ENCODE results near the gene ANKRD63. TPM values are rescaled to one million over a fixed set of nuclear protein-coding genes. Genes with fewer than 3 reads are reported as not detected.

The ANKRD63 gene
- total and polyA plus RNA-seq, 2 donors (not counting 1 experiment from before 2014, with no cell fraction given) = not detected

DNA sequence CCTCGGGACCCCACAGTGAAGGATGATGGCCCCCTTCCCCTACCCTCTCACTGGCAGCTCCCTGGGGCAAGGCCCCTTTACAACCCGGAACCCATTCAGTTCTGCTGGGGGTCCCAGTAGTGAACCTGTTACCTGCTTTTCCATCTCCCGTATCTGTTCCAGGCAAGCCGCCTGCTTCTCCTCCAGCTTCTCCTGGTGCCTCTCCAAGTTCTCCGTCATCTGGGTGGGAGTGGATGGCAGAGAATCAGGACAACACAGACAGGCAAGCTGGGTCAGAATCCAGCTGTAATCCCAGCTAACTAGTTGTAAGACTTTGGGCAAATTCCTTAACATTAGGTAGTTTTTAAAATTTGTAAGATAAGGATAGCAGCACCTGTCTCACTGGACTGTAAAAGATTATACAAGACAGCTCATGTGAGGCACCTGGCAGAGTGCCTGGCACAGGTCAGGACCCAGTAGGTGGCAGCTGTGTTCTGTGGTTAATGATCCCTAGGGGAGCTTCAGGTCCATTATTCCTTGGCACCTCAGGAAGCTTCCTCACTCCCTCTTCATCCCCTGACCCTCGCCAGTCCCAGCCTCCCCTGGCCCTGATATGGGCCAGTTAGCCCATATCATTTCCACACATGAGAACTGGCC is 6.4 kb upstream of the ANKRD63 start:
- H2AFZ ChIP-seq (ENCODE audit: low read length) = no peak overlapping the region
- DNase-seq (ENCODE audit: low read depth in 2 of 2) = no peak
- H3K36me3 ChIP-seq (ENCODE audit: control insufficient read depth, insufficient read depth, low read length) = no peaks in the 10 kb centered on the region
- H4K20me1 ChIP-seq (ENCODE audit: control insufficient read depth, extremely low read depth, insufficient read depth, low read length) = no peaks in the 10 kb centered on the region
- peaks cover 23% of the 10 kb centered on the region for H3K27me3 ChIP-seq (ENCODE audit: control insufficient read depth, insufficient read depth, low read length)
- H3K4me3 ChIP-seq (replicated peaks in 1 of 4; ENCODE audit: control extremely low read depth in 1 of 4, insufficient read depth in 1 of 4, low read depth in 3 of 4, low read length in 4 of 4) = no peak overlapping the region
- no peaks in the 10 kb centered on the region for H3K4me1 ChIP-seq (ENCODE audit: control insufficient read depth, extremely low read depth, insufficient read depth, low read length)
- H3K9ac ChIP-seq (ENCODE audit: insufficient read depth, low read length) = no peak overlapping the region
- no peaks in the 10 kb centered on the region for H3K9me3 ChIP-seq (ENCODE audit: control insufficient read depth, insufficient read depth, low read depth, low read length)
- H3K4me2 ChIP-seq (ENCODE audit: extremely low read depth, insufficient read depth, low read length) = no peak overlapping the region
- TF ChIP-seq, protein P1, sequence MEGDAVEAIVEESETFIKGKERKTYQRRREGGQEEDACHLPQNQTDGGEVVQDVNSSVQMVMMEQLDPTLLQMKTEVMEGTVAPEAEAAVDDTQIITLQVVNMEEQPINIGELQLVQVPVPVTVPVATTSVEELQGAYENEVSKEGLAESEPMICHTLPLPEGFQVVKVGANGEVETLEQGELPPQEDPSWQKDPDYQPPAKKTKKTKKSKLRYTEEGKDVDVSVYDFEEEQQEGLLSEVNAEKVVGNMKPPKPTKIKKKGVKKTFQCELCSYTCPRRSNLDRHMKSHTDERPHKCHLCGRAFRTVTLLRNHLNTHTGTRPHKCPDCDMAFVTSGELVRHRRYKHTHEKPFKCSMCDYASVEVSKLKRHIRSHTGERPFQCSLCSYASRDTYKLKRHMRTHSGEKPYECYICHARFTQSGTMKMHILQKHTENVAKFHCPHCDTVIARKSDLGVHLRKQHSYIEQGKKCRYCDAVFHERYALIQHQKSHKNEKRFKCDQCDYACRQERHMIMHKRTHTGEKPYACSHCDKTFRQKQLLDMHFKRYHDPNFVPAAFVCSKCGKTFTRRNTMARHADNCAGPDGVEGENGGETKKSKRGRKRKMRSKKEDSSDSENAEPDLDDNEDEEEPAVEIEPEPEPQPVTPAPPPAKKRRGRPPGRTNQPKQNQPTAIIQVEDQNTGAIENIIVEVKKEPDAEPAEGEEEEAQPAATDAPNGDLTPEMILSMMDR (conservative IDR thresholded peaks at IDR 0.05 in 1 of 2, IDR thresholded peaks at IDR 0.05 in 1 of 2; ENCODE audit: low read depth in 1 of 2, low read length in 2 of 2) = no peak
- no peak for TF ChIP-seq EZH2 (IDR thresholded peaks at IDR 0.05; ENCODE audit: low read length, missing control alignments)
- no peaks in the 10 kb centered on the region for H3K79me2 ChIP-seq (ENCODE audit: control insufficient read depth, insufficient read depth, low read length)
- H3K27ac ChIP-seq (ENCODE audit: insufficient read depth, low read length) = no peak overlapping the region

DNA sequence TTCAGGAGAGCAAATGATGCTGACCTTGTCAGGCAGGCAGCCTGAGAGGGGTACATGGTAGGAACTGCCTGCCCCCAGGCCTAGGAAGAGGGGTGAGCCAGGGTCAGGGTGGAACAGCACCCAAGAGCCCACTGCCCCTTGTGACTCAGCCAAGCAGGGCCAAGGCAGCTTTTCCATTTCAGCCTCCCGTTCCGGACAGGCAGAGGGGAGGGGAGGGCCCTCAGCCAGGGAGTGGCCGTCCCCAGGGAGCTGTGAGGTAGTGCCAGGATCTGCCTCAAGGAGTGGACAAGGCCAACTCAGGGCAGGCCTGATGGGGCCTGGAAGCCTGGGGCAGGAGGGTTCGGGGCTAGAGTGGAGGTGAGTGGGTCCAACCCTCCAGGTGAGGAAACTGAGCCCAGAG is 5.1 kb upstream of the ANKRD63 start:
- TF ChIP-seq EZH2 (IDR thresholded peaks at IDR 0.05; ENCODE audit: low read length, missing control alignments) = no peak
- TF ChIP-seq, protein P1 (conservative IDR thresholded peaks at IDR 0.05 in 1 of 2, IDR thresholded peaks at IDR 0.05 in 1 of 2; ENCODE audit: low read depth in 1 of 2, low read length in 2 of 2) = no peak
- H3K4me3 ChIP-seq (replicated peaks in 1 of 4; ENCODE audit: control extremely low read depth in 1 of 4, insufficient read depth in 1 of 4, low read depth in 3 of 4, low read length in 4 of 4) = no peak overlapping the region
- no peaks in the 10 kb centered on the region for H3K9me3 ChIP-seq (ENCODE audit: control insufficient read depth, insufficient read depth, low read depth, low read length)
- H3K36me3 ChIP-seq (ENCODE audit: control insufficient read depth, insufficient read depth, low read length) = no peaks in the 10 kb centered on the region
- DNase-seq (ENCODE audit: low read depth in 2 of 2) = no peak
- peaks cover 31% of the 10 kb centered on the region for H3K27me3 ChIP-seq (ENCODE audit: control insufficient read depth, insufficient read depth, low read length)
- no peaks in the 10 kb centered on the region for H3K79me2 ChIP-seq (ENCODE audit: control insufficient read depth, insufficient read depth, low read length)
- H2AFZ ChIP-seq (ENCODE audit: low read length) = no peak overlapping the region
- no peaks in the 10 kb centered on the region for H4K20me1 ChIP-seq (ENCODE audit: control insufficient read depth, extremely low read depth, insufficient read depth, low read length)
- no peaks in the 10 kb centered on the region for H3K4me1 ChIP-seq (ENCODE audit: control insufficient read depth, extremely low read depth, insufficient read depth, low read length)
- no peak overlapping the region for H3K4me2 ChIP-seq (ENCODE audit: extremely low read depth, insufficient read depth, low read length)
- no peak overlapping the region for H3K9ac ChIP-seq (ENCODE audit: insufficient read depth, low read length)
- H3K27ac ChIP-seq (ENCODE audit: insufficient read depth, low read length) = no peak overlapping the region

DNA sequence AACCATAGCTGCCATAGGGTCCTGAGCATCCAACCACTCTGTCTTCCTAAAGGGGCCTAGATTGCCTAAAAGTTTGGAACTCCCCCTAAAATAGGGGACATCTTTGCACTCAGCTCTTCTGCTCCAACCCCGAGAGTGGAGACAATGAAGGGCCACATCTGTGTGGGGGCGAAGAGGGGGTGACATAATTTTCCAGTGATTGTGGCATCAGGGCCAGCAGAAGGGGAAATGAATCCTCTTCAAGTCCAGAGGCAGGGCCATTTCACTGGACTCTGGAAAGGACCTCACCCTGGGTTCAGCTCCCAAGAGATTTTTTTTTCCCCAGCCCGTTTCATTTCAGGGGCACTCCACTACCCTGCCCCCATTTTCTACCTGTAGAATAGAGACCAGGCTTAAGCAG is 4.6 kb upstream of the ANKRD63 start:
- Histone ChIP-seq H3K4me1 (ENCODE audit: control insufficient read depth, extremely low read depth, insufficient read depth, low read length) (no peaks in the 10 kb centered on the region), H3K4me3 (replicated peaks in 1 of 4; ENCODE audit: control extremely low read depth in 1 of 4, insufficient read depth in 1 of 4, low read depth in 3 of 4, low read length in 4 of 4) (no peak overlapping the region), H4K20me1 (ENCODE audit: control insufficient read depth, extremely low read depth, insufficient read depth, low read length) (no peaks in the 10 kb centered on the region), H3K9me3 (ENCODE audit: control insufficient read depth, insufficient read depth, low read depth, low read length) (no peaks in the 10 kb centered on the region), H2AFZ (ENCODE audit: low read length) (no peak overlapping the region), H3K36me3 (ENCODE audit: control insufficient read depth, insufficient read depth, low read length) (no peaks in the 10 kb centered on the region), H3K27me3 (ENCODE audit: control insufficient read depth, insufficient read depth, low read length) (peaks cover 31% of the 10 kb centered on the region), H3K79me2 (ENCODE audit: control insufficient read depth, insufficient read depth, low read length) (no peaks in the 10 kb centered on the region), H3K9ac (ENCODE audit: insufficient read depth, low read length) (no peak overlapping the region), H3K27ac (ENCODE audit: insufficient read depth, low read length) (no peak overlapping the region), H3K4me2 (ENCODE audit: extremely low read depth, insufficient read depth, low read length) (no peak overlapping the region)
- no peak for DNase-seq (ENCODE audit: low read depth in 2 of 2)
- no peak for TF ChIP-seq EZH2 (IDR thresholded peaks at IDR 0.05; ENCODE audit: low read length, missing control alignments)
- TF ChIP-seq, protein P1 (conservative IDR thresholded peaks at IDR 0.05 in 1 of 2, IDR thresholded peaks at IDR 0.05 in 1 of 2; ENCODE audit: low read depth in 1 of 2, low read length in 2 of 2) = no peak

Measured in fibroblast of lung (primary cell).